PFSK-1 (cell line): ENCODE results near the gene SLC35E3.

Experiments used
- FOXP2 ChIP-seq: optimal IDR thresholded peaks from 2 replicates; pipeline ENCODE3; 2011; ENCODE audit warnings: borderline replicate concordance, control low read depth, inconsistent platforms; ENCODE audit not compliant: insufficient read depth; ENCODE audit errors: extremely low read length, extremely low read depth
- POLR2AphosphoS5 ChIP-seq: IDR thresholded peaks from 2 replicates; pipeline ENCODE4 v1.6.1; 2012; ENCODE audit warnings: low read depth, mild to moderate bottlenecking, control low read depth, low read length, moderate library complexity
- REST ChIP-seq, 2 experiments: IDR thresholded peaks; 2 replicates each; pipeline versions ENCODE4 v1.6.1 to v1.8.0; 2011 to 2012; ENCODE audit warnings: low read depth in 2 of 2, low read length in 2 of 2, control low read depth in 1 of 2, inconsistent platforms in 1 of 2, mild to moderate bottlenecking in 1 of 2, moderate library complexity in 1 of 2; ENCODE audit not compliant: insufficient read depth in 1 of 2
- SIN3A ChIP-seq: IDR thresholded peaks from 2 replicates; pipeline ENCODE4 v1.6.1; 2012; ENCODE audit warnings: mild to moderate bottlenecking, low read length, moderate library complexity, borderline replicate concordance; ENCODE audit not compliant: insufficient read depth

GRCh38 chr12:68780731-68781130 lies 34.8 kb downstream of the SLC35E3 start:
- TF ChIP-seq POLR2AphosphoS5 (no peak), FOXP2 (no peak), SIN3A (no peak), REST (IDR thresholded peaks at IDR 0.05; ENCODE audit: insufficient read depth in 1 of 2, low read depth in 2 of 2, low read length in 2 of 2) (no peak)
